WTC11 (cell line): ENCODE results near the gene LMF1. TPM values are rescaled to one million over a fixed set of nuclear protein-coding genes. Genes with fewer than 3 reads are reported as not detected.

Experiments
- ATAC-seq: fragments of 200-7000 bp; cut with Tn5 transposase; 2 replicates; pipeline ENCODE4 v1.10.0; 2021; ENCODE audit warnings: mild to moderate bottlenecking, moderate library complexity
- CTCF ChIA-PET: fragments of 300-600 bp; sonication (Branson Sonifier 250); formaldehyde crosslinking; loops from one replicate; lab custom pipeline; 2021; ENCODE audit warnings: antibody characterized with exemption; lab: Charles Lee
- POLR2A ChIA-PET: fragments of 350-600 bp; sonication (Branson Sonifier 250); formaldehyde crosslinking; loops from one replicate; lab custom pipeline; 2021; ENCODE audit warnings: antibody characterized with exemption; lab: Charles Lee
- DNase-seq: peaks from one replicate; pipeline ENCODE4 v3.0.0; 2021; ENCODE audit warnings: low spot score
- H3K27ac Mint-ChIP-seq: 2 replicates; pipeline ENCODE4 v1.8.0; 2021; ENCODE audit warnings: mixed read lengths
- H3K27me3 Mint-ChIP-seq: 2 replicates; pipeline ENCODE4 v1.8.0; 2021; ENCODE audit warnings: low read depth, mild to moderate bottlenecking, moderate library complexity, mixed read lengths
- H3K36me3 Mint-ChIP-seq: 2 replicates; pipeline ENCODE4 v1.8.0; 2021; ENCODE audit warnings: mixed read lengths
- H3K4me1 Mint-ChIP-seq: 2 replicates; pipeline ENCODE4 v1.8.0; 2022; ENCODE audit warnings: mixed read lengths
- H3K4me3 Mint-ChIP-seq: 2 replicates; pipeline ENCODE4 v1.8.0; 2021; ENCODE audit warnings: mild to moderate bottlenecking, moderate library complexity, mixed read lengths
- H3K9me3 Mint-ChIP-seq: 2 replicates; pipeline ENCODE4 v1.8.0; 2021; ENCODE audit warnings: mixed read lengths
- ARID4B ChIP-seq: sonication (generic); formaldehyde crosslinking; IDR thresholded peaks from 2 replicates; pipeline ENCODE4 v1.8.0; 2023; ENCODE audit warnings: missing genetic modification reagents, mild to moderate bottlenecking, borderline replicate concordance
- CBFB ChIP-seq: sonication (generic); formaldehyde crosslinking; IDR thresholded peaks from 2 replicates; pipeline ENCODE4 v1.8.1; 2022; ENCODE audit warnings: mild to moderate bottlenecking, low read depth, missing genetic modification reagents
- CTCF ChIP-seq: fragments of 200-600 bp; IDR thresholded peaks from 2 replicates; pipeline ENCODE4 v1.8.0; 2022; ENCODE audit warnings: antibody characterized with exemption
- EMX1 ChIP-seq: fragments of 250-450 bp; sonication (Bioruptor Pico); IDR thresholded peaks from 2 replicates; pipeline ENCODE4 v1.8.0; 2021; ENCODE audit warnings: mild to moderate bottlenecking
- GABPB1 ChIP-seq: sonication (generic); formaldehyde crosslinking; IDR thresholded peaks from 2 replicates; pipeline ENCODE4 v1.8.1; 2023; ENCODE audit warnings: mild to moderate bottlenecking, missing genetic modification reagents
- MAX ChIP-seq: sonication (generic); formaldehyde crosslinking; IDR thresholded peaks from 2 replicates; pipeline ENCODE4 v1.8.0; 2022; ENCODE audit warnings: mild to moderate bottlenecking, missing genetic modification reagents
- MLX ChIP-seq: sonication (generic); formaldehyde crosslinking; IDR thresholded peaks from 2 replicates; pipeline ENCODE4 v1.8.1; 2023; ENCODE audit warnings: mild to moderate bottlenecking, missing genetic modification reagents, moderate library complexity
- NFYB ChIP-seq: sonication (generic); formaldehyde crosslinking; conservative IDR thresholded peaks from 2 replicates; pipeline ENCODE4 v1.8.0; 2022; ENCODE audit warnings: low read depth, missing genetic modification reagents
- PRRX2 ChIP-seq: fragments of 250-450 bp; sonication (Bioruptor Pico); IDR thresholded peaks from 2 replicates; pipeline ENCODE4 v1.8.0; 2021; ENCODE audit warnings: mild to moderate bottlenecking
- SMAD4 ChIP-seq: sonication (generic); formaldehyde crosslinking; IDR thresholded peaks from 2 replicates; pipeline ENCODE4 v1.8.0; 2022; ENCODE audit warnings: mild to moderate bottlenecking, missing genetic modification reagents
- TCF7 ChIP-seq: sonication (generic); formaldehyde crosslinking; IDR thresholded peaks from 2 replicates; pipeline ENCODE4 v1.8.0; 2022; ENCODE audit warnings: mild to moderate bottlenecking, low read depth, missing genetic modification reagents, moderate library complexity
- ZNF138 ChIP-seq: sonication (generic); formaldehyde crosslinking; conservative IDR thresholded peaks from 2 replicates; pipeline ENCODE4 v1.8.1; 2022; ENCODE audit warnings: mild to moderate bottlenecking, moderate library complexity, missing genetic modification reagents
- total RNA-seq: library from RNA; stranded (reverse); gene quantifications from 3 replicates; pipeline ENCODE4 v1.2.3, GENCODE V29; 2021
- TF ChIP-seq, protein P1 (sequence below): fragments of 250-450 bp; sonication (Bioruptor Pico); IDR thresholded peaks from 2 replicates; pipeline ENCODE4 v2.1.2; 2022; ENCODE audit warnings: mild to moderate bottlenecking, moderate library complexity
- TF ChIP-seq, protein P2 (sequence below): sonication (generic); formaldehyde crosslinking; IDR thresholded peaks from 2 replicates; pipeline ENCODE4 v1.8.1; 2022; ENCODE audit warnings: mild to moderate bottlenecking, moderate library complexity, missing genetic modification reagents
- TF ChIP-seq, protein P3 (sequence below): sonication (generic); formaldehyde crosslinking; IDR thresholded peaks from 2 replicates; pipeline ENCODE4 v1.8.1; 2023; ENCODE audit warnings: mild to moderate bottlenecking, missing genetic modification reagents, borderline replicate concordance
- TF ChIP-seq, protein P4 (sequence below): sonication (generic); formaldehyde crosslinking; IDR thresholded peaks from 2 replicates; pipeline ENCODE4 v1.8.0; 2022; ENCODE audit warnings: mild to moderate bottlenecking, missing genetic modification reagents

LMF1 gene
- total RNA-seq, 1 experiment from 2014 or later = 10.5 TPM

DNA sequence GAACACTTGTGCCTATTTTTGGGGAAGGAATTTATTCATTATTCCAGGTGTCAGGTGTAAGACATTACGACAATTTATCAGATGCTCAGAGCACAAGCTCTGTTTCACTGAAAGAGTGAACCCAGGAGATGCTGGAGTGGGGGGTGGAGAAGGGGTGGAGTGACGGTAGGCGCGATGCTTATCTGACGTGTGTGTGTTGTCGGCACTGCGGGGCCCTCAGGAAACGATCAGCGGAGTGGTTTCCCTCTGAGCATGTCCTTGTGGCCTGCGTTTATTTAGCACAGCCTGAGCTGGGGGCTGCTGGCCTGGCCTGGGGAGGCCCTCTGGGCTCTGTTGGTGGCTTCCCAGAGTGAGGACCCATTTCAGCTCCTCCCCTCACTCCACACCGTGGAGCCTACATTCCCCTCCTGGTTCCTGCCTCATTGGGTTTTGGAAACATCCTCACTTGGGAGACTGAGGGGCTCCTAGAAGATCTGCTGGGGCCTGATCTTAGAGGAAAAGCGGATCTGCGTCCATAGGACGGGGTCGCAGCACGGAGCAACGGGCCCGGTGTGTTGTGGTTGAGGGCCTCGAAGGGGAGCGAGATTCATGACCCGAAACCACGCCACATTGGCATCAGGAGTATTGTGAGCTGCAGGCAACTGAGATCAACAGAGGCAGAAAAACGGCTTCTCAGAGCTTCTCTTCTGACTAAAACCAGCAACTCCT lies 151.3 kb downstream of the LMF1 start:
- ChIA-PET POLR2A (no interaction called here), CTCF (interaction anchor here (0.8 to 7.8 kb wide), 2 partner anchors 237 to 284 kb away, joined by 3 to 31 read pairs; no protein-coding TSS in a partner anchor)
- TF ChIP-seq CTCF (no peak), SMAD4 (CRISPR knock-in tag) (no peak), EMX1 (no peak), ARID4B (no peak), TCF7 (no peak), PRRX2 (CRISPR knock-in tag) (no peak), GABPB1 (CRISPR knock-in tag) (no peak), CBFB (CRISPR knock-in tag) (no peak), MAX (CRISPR knock-in tag) (no peak), ZNF138 (CRISPR knock-in tag) (no peak), NFYB (CRISPR knock-in tag) (no peak), MLX (CRISPR knock-in tag) (no peak)
- TF ChIP-seq, protein P1, sequence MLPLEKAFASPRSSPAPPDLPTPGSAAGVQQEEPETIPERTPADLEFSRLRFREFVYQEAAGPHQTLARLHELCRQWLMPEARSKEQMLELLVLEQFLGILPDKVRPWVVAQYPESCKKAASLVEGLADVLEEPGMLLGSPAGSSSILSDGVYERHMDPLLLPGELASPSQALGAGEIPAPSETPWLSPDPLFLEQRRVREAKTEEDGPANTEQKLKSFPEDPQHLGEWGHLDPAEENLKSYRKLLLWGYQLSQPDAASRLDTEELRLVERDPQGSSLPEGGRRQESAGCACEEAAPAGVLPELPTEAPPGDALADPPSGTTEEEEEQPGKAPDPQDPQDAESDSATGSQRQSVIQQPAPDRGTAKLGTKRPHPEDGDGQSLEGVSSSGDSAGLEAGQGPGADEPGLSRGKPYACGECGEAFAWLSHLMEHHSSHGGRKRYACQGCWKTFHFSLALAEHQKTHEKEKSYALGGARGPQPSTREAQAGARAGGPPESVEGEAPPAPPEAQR (CRISPR knock-in tag) = no peak
- TF ChIP-seq, protein P2, sequence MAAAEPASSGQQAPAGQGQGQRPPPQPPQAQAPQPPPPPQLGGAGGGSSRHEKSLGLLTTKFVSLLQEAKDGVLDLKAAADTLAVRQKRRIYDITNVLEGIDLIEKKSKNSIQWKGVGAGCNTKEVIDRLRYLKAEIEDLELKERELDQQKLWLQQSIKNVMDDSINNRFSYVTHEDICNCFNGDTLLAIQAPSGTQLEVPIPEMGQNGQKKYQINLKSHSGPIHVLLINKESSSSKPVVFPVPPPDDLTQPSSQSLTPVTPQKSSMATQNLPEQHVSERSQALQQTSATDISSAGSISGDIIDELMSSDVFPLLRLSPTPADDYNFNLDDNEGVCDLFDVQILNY (CRISPR knock-in tag) = no peak
- TF ChIP-seq, protein P3, sequence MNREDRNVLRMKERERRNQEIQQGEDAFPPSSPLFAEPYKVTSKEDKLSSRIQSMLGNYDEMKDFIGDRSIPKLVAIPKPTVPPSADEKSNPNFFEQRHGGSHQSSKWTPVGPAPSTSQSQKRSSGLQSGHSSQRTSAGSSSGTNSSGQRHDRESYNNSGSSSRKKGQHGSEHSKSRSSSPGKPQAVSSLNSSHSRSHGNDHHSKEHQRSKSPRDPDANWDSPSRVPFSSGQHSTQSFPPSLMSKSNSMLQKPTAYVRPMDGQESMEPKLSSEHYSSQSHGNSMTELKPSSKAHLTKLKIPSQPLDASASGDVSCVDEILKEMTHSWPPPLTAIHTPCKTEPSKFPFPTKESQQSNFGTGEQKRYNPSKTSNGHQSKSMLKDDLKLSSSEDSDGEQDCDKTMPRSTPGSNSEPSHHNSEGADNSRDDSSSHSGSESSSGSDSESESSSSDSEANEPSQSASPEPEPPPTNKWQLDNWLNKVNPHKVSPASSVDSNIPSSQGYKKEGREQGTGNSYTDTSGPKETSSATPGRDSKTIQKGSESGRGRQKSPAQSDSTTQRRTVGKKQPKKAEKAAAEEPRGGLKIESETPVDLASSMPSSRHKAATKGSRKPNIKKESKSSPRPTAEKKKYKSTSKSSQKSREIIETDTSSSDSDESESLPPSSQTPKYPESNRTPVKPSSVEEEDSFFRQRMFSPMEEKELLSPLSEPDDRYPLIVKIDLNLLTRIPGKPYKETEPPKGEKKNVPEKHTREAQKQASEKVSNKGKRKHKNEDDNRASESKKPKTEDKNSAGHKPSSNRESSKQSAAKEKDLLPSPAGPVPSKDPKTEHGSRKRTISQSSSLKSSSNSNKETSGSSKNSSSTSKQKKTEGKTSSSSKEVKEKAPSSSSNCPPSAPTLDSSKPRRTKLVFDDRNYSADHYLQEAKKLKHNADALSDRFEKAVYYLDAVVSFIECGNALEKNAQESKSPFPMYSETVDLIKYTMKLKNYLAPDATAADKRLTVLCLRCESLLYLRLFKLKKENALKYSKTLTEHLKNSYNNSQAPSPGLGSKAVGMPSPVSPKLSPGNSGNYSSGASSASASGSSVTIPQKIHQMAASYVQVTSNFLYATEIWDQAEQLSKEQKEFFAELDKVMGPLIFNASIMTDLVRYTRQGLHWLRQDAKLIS (CRISPR knock-in tag) = no peak
- TF ChIP-seq, protein P4, sequence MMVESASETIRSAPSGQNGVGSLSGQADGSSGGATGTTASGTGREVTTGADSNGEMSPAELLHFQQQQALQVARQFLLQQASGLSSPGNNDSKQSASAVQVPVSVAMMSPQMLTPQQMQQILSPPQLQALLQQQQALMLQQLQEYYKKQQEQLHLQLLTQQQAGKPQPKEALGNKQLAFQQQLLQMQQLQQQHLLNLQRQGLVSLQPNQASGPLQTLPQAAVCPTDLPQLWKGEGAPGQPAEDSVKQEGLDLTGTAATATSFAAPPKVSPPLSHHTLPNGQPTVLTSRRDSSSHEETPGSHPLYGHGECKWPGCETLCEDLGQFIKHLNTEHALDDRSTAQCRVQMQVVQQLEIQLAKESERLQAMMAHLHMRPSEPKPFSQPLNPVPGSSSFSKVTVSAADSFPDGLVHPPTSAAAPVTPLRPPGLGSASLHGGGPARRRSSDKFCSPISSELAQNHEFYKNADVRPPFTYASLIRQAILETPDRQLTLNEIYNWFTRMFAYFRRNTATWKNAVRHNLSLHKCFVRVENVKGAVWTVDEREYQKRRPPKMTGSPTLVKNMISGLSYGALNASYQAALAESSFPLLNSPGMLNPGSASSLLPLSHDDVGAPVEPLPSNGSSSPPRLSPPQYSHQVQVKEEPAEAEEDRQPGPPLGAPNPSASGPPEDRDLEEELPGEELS = no peak
- Mint-ChIP-seq H3K4me1 (peaks cover 4% of the 10 kb centered on the region), H3K27me3 (no peaks in the 10 kb centered on the region; the same call in 1 of the 2 replicates), H3K9me3 (no peaks in the 10 kb centered on the region), H3K36me3 (no peaks in the 10 kb centered on the region), H3K4me3 (no peak overlapping the region), H3K27ac (no peak overlapping the region)
- ATAC-seq = no peak
- no peak for DNase-seq
